H1 (cell line): ENCODE measurements around the gene CUL9. TPM values are rescaled to one million over a fixed set of nuclear protein-coding genes. Genes with fewer than 3 reads are reported as not detected.

ENCODE experiments used
- ASH2L ChIP-seq: fragments of 200-600, 300-600 bp; sonication (generic); IDR thresholded peaks from one replicate; pipeline ENCODE4 v1.7.1; 2017; ENCODE audit warnings: low read length
- BCL11A ChIP-seq, 2 experiments: IDR thresholded peaks; one replicate each; pipeline ENCODE4 v1.6.1; 2011; ENCODE audit warnings: low read depth in 2 of 2, low read length in 2 of 2, mild to moderate bottlenecking in 2 of 2
- CEBPB ChIP-seq: IDR thresholded peaks from 2 replicates; pipeline ENCODE4 v1.6.1; 2012; ENCODE audit warnings: low read depth, low read length
- CREB1 ChIP-seq: IDR thresholded peaks from 2 replicates; pipeline ENCODE4 v1.6.1; 2012; ENCODE audit warnings: inconsistent platforms
- CTBP2 ChIP-seq: IDR thresholded peaks from 2 replicates; pipeline ENCODE4 v1.7.0; 2011; ENCODE audit warnings: borderline replicate concordance, mild to moderate bottlenecking, moderate library complexity, mixed read lengths, low read length; ENCODE audit not compliant: insufficient read depth, insufficient read length
- EZH2 ChIP-seq: fragments of 200-600 bp; sonication (generic); IDR thresholded peaks from 2 replicates; pipeline ENCODE4 v1.7.1; 2012; ENCODE audit warnings: low read depth, mild to moderate bottlenecking, moderate library complexity, low read length, inconsistent platforms; ENCODE audit not compliant: severe bottlenecking
- FOSL1 ChIP-seq: IDR thresholded peaks from 2 replicates; pipeline ENCODE4 v1.6.1; 2011; ENCODE audit warnings: mild to moderate bottlenecking, low read depth, low read length, moderate library complexity; ENCODE audit not compliant: insufficient read depth
- GABPA ChIP-seq: IDR thresholded peaks from 2 replicates; pipeline ENCODE4 v1.6.1; 2011; ENCODE audit warnings: mild to moderate bottlenecking, low read length, moderate library complexity, borderline replicate concordance; ENCODE audit not compliant: insufficient read depth
- JUND ChIP-seq: IDR thresholded peaks from 2 replicates; pipeline ENCODE4 v1.6.1; 2011; ENCODE audit warnings: mild to moderate bottlenecking, improper control_type of control experiment, low read length
- RBBP5 ChIP-seq: IDR thresholded peaks from 2 replicates; pipeline ENCODE4 v1.7.1; 2012; ENCODE audit warnings: low read depth, mild to moderate bottlenecking, inconsistent platforms, low read length, moderate library complexity, borderline replicate concordance
- SIN3A ChIP-seq, 2 experiments: IDR thresholded peaks in 1 of 2; conservative IDR thresholded peaks in 1 of 2; 2 replicates each; pipeline ENCODE4 v1.6.1; 2011 to 2012; ENCODE audit warnings: low read length in 2 of 2, improper control_type of control experiment in 1 of 2, low read depth in 1 of 2, mild to moderate bottlenecking in 1 of 2
- SP2 ChIP-seq: IDR thresholded peaks from 2 replicates; pipeline ENCODE4 v1.6.1; 2012; ENCODE audit warnings: mild to moderate bottlenecking, low read length, inconsistent platforms
- SUZ12 ChIP-seq: fragments of 200-600 bp; sonication (generic); IDR thresholded peaks from 2 replicates; pipeline ENCODE4 v1.6.1; 2012; ENCODE audit warnings: mild to moderate bottlenecking, inconsistent platforms, low read length, moderate library complexity, mixed read lengths
- TAF1 ChIP-seq: IDR thresholded peaks from 2 replicates; pipeline ENCODE4 v1.6.1; 2011; ENCODE audit warnings: mild to moderate bottlenecking, low read depth, low read length
- TAF7 ChIP-seq: optimal IDR thresholded peaks from 2 replicates; pipeline ENCODE3; 2011; ENCODE audit warnings: low read depth, mild to moderate bottlenecking, inconsistent platforms, low read length, moderate library complexity, borderline replicate concordance
- YY1 ChIP-seq: IDR thresholded peaks from 2 replicates; pipeline ENCODE4 v1.6.1; 2011; ENCODE audit warnings: low read depth, mild to moderate bottlenecking, low read length
- polyA plus RNA-seq, 7 experiments: library from polyadenylated mRNA; depleted of rRNA in 3 of 7; stranded (reverse) in 5 of 7; unstranded in 2 of 7; fragments of >200 nt in 5 of 7; fragments of 200-250 nt in 2 of 7; gene quantifications; 1 replicate in 5 of 7; 2 replicates in 1 of 7; 4 replicates in 1 of 7; pipeline versions ENCODE4 v1.2.1 to v1.2.3, GENCODE V29; 2011 to 2013; ENCODE audit warnings: missing spikeins in 2 of 7, mixed read lengths in 2 of 7
- total RNA-seq: library from RNA; stranded (reverse); fragmentation: NEBNext Ultra II Directional; extraction: Animal tissue kit (Norgen Biotek cat#: 25700); gene quantifications from 2 replicates; pipeline ENCODE4 v1.2.1, GENCODE V29; 2021
- TF ChIP-seq, protein P1 (sequence below): IDR thresholded peaks from 2 replicates; pipeline ENCODE4 v1.6.1; 2012; ENCODE audit warnings: inconsistent platforms
- TF ChIP-seq, protein P2 (sequence below): IDR thresholded peaks from 2 replicates; pipeline ENCODE4 v1.6.1; 2012; ENCODE audit warnings: inconsistent platforms
- TF ChIP-seq, protein P3 (sequence below): IDR thresholded peaks from 2 replicates; pipeline ENCODE4 v1.6.1; 2012; ENCODE audit warnings: low read length, inconsistent platforms

CUL9 gene
- total and polyA plus RNA-seq, 2 of the 8 experiments (the other 6 are each of a cell fraction or from before 2014, with no cell fraction given), result 7.7 to 9.8 TPM

DNA sequence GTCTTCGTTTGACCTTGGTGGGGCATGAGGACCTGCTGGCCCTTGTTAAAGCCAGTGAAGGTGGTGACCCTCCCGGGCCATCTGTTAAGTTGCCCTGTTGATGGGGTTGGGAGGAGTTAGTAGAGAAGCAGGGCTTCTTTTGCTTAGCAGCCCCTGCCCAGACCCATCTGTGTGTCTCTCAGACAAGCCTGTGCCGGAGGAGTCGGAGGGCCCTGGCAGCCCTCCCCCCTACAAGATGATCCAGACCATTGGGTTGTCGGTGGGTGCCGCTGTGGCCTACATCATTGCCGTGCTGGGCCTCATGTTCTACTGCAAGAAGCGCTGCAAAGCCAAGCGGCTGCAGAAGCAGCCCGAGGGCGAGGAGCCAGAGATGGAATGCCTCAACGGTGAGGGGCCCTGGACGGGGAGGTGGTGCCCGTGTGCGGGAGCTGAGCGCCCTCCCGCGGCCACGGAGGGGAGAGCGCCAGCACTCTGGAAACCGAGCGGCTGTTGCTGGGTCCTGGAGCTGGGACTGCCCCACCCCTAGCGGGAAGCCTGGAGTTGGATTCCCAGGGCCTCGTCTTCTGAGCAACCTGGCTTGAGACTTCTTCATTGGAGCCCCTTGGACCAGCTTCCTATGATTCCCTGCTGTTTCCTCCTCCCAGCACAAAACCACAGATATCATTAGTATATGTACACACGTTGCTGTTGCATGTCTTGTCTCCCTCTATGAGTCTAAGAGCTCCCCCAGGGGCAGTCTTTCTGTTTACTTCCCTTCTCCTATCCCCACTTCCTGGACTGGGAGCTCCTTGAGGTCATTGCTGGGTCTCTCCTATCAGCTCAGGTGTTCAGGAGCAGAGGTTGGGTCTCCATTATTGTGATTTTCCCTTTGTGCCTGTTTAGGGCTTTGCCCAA, 38.5 kb upstream of the CUL9 start (continued):
- no peak for TF ChIP-seq CTBP2
- TF ChIP-seq CREB1, result 0 out of 2 replicates have a peak, but pooled peaks have one; percentile 13
- peak; percentile 36 for TF ChIP-seq TAF7
- TF ChIP-seq RBBP5, result 0 out of 2 replicates have a peak, but pooled peaks have one; percentile 50
- TF ChIP-seq, protein P1, sequence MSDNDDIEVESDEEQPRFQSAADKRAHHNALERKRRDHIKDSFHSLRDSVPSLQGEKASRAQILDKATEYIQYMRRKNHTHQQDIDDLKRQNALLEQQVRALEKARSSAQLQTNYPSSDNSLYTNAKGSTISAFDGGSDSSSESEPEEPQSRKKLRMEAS, result peak; percentile 44
- TF ChIP-seq FOSL1, result no peak
- TF ChIP-seq, protein P2, sequence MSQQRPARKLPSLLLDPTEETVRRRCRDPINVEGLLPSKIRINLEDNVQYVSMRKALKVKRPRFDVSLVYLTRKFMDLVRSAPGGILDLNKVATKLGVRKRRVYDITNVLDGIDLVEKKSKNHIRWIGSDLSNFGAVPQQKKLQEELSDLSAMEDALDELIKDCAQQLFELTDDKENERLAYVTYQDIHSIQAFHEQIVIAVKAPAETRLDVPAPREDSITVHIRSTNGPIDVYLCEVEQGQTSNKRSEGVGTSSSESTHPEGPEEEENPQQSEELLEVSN, result no peak
- no peak for TF ChIP-seq YY1
- no peak for TF ChIP-seq TAF1
- peak; percentile 62 for TF ChIP-seq JUND
- TF ChIP-seq SP2, result no peak
- no peak for TF ChIP-seq SUZ12
- no peak for TF ChIP-seq ASH2L
- TF ChIP-seq EZH2, result no peak
- TF ChIP-seq, protein P3, sequence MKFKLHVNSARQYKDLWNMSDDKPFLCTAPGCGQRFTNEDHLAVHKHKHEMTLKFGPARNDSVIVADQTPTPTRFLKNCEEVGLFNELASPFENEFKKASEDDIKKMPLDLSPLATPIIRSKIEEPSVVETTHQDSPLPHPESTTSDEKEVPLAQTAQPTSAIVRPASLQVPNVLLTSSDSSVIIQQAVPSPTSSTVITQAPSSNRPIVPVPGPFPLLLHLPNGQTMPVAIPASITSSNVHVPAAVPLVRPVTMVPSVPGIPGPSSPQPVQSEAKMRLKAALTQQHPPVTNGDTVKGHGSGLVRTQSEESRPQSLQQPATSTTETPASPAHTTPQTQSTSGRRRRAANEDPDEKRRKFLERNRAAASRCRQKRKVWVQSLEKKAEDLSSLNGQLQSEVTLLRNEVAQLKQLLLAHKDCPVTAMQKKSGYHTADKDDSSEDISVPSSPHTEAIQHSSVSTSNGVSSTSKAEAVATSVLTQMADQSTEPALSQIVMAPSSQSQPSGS, result peak; percentile 67; the same call in 1 of the 2 replicates
- 0 out of 2 replicates have a peak, but pooled peaks have one; percentile 17 for TF ChIP-seq CEBPB
- peak; percentile 33 to 79; a peak in 2 of 4 replicates for TF ChIP-seq SIN3A (conservative IDR thresholded peaks at IDR 0.05 in 1 of 2, IDR thresholded peaks at IDR 0.05 in 1 of 2; ENCODE audit: low read depth in 1 of 2, low read length in 2 of 2)
- peak; percentile 78; the same call in 1 of the 2 replicates for TF ChIP-seq GABPA
- TF ChIP-seq BCL11A (IDR thresholded peaks at IDR 0.05; ENCODE audit: low read depth in 2 of 2, low read length in 2 of 2), result no peak
